A549 treated with dexamethasone at 1 μM for 4 hours (cell line): Measurements from ENCODE around the gene CHD1L. TPM values are rescaled to one million over a fixed set of nuclear protein-coding genes. Genes with fewer than 3 reads are reported as not detected.

ENCODE experiments used
- total RNA-seq: library from RNA; stranded (reverse); fragments of 200-300 nt; extraction: Qiagen RNA extraction; gene quantifications from 5 replicates; pipeline ENCODE4 v1.2.3, GENCODE V29; 2022

Gene CHD1L
- total RNA-seq: 32.9 to 35.5 TPM (median 33.8 TPM) in 5 replicates

GRCh38 chr1:147242449-147243227 is at the start of gene CHD1L:
Gene CHD1L, plus strand, starts transcription at chr1:147242684. Its CDS starts 20 bp downstream, at chr1:147242704.

GRCh38 chr1:147225193-147225730 is 17.2 kb upstream of the CHD1L start, which contains the start of gene FMO5:
Gene FMO5, minus strand, starts transcription at chr1:147225339. Its CDS starts 310 bp downstream, at chr1:147225029.

Other genes with a start within 250 kb of the CHD1L start
- gene PRKAB2, start 70.2 kb upstream of the CHD1L start, total RNA-seq: 7.5 to 13.2 TPM (median 10.9 TPM) in 5 replicates
- 0.17 to 0.46 TPM (median 0.39 TPM) in 5 replicates for gene FMO5, start 17.3 kb upstream of the CHD1L start, total RNA-seq